ENCODE measurements around the gene PTPRM.

PTPRM gene

GRCh38 chr18:8386669-8387380, 819.7 kb downstream of the PTPRM start:
- DNase-seq = no peak

- peak; percentile 84 for DNase-seq
These were observed 822.5 kb downstream of the PTPRM start for GRCh38 chr18:8389391-8390340.

GRCh38 chr18:8391068-8391467, 824.0 kb downstream of the PTPRM start:
- no peak for DNase-seq

GRCh38 chr18:8396254-8396653, 829.1 kb downstream of the PTPRM start:
- no peak for DNase-seq

GRCh38 chr18:8397034-8397433, 829.9 kb downstream of the PTPRM start:
- DNase-seq = no peak

GRCh38 chr18:8399138-8399537, 832.0 kb downstream of the PTPRM start:
- no peak for DNase-seq

GRCh38 chr18:8400193-8400752, 833.2 kb downstream of the PTPRM start:
- DNase-seq = no peak

GRCh38 chr18:8400825-8401224, 833.7 kb downstream of the PTPRM start:
- no peak for DNase-seq

- no peak for DNase-seq
These were observed 834.5 kb downstream of the PTPRM start for GRCh38 chr18:8401606-8402005.

GRCh38 chr18:8402237-8402636, 835.1 kb downstream of the PTPRM start:
- no peak for DNase-seq

- no peak for DNase-seq
These were observed 836.6 kb downstream of the PTPRM start for GRCh38 chr18:8403713-8404112.

- no peak for DNase-seq
These were observed 839.2 kb downstream of the PTPRM start for GRCh38 chr18:8406186-8406867.

- DNase-seq = no peak
These were observed 839.7 kb downstream of the PTPRM start for GRCh38 chr18:8406868-8407250.

GRCh38 chr18:8409151-8409550, 842.0 kb downstream of the PTPRM start:
- DNase-seq = no peak

- DNase-seq = no peak
These were observed 844.4 kb downstream of the PTPRM start for GRCh38 chr18:8411492-8411891.

- DNase-seq = no peak
These were observed 845.0 kb downstream of the PTPRM start for GRCh38 chr18:8412117-8412516.

GRCh38 chr18:8413189-8413588, 846.1 kb downstream of the PTPRM start:
- no peak for DNase-seq

- no peak for DNase-seq
These were observed 846.6 kb downstream of the PTPRM start for GRCh38 chr18:8413751-8414150.

GRCh38 chr18:8416212-8417019, 849.3 kb downstream of the PTPRM start:
- DNase-seq = no peak

GRCh38 chr18:8422391-8422790, 855.3 kb downstream of the PTPRM start:
- DNase-seq = no peak

GRCh38 chr18:8423051-8423557, 856.0 kb downstream of the PTPRM start:
- no peak for DNase-seq

- DNase-seq = no peak
These were observed 857.4 kb downstream of the PTPRM start for GRCh38 chr18:8424481-8424880.
